ENCODE measurements around the gene APOBEC3F. TPM values are rescaled to one million over a fixed set of nuclear protein-coding genes. Genes with fewer than 3 reads are reported as not detected.

The APOBEC3F gene
- total and polyA plus RNA-seq, 2 of the 13 experiments (the other 11 are each of a cell fraction or from before 2014, with no cell fraction given): 2.9 to 3.7 TPM

- peak overlapping the region; percentile 78 for H3K4me2 ChIP-seq (ENCODE audit: low read depth, low read length)
- no peak for FAIRE-seq
- peak overlapping the region; percentile 71 to 79 (median 76); a peak in 3 of 6 replicates for H3K4me3 ChIP-seq (replicated peaks in 1 of 3; ENCODE audit: insufficient read depth in 1 of 3, low read depth in 2 of 3, low read length in 3 of 3)
- no peaks in the 10 kb centered on the region for H3K9me3 ChIP-seq (ENCODE audit: low read length)
- no peak overlapping the region for H3K27ac ChIP-seq (ENCODE audit: extremely low read length, insufficient read depth, low read length)
- in situ Hi-C loops (cut with HindIII; ENCODE audit: extremely low pct_ligation_motif_present, low pct_unique_long_range_greater_than_20kb): no loop called here
- H2AFZ ChIP-seq (ENCODE audit: low read length): no peak overlapping the region
- H3K9ac ChIP-seq (ENCODE audit: insufficient read depth, low read depth, low read length): no peak overlapping the region
- no peaks in the 10 kb centered on the region for H4K20me1 ChIP-seq (ENCODE audit: insufficient read depth, low read length)
- H3K4me1 ChIP-seq (ENCODE audit: insufficient read depth, low read length): peaks cover 33% of the 10 kb centered on the region
- no peaks in the 10 kb centered on the region for H3K36me3 ChIP-seq (replicated peaks in 1 of 2; ENCODE audit: control insufficient read depth in 1 of 2, insufficient read depth in 2 of 2, low read length in 2 of 2)
- intact Hi-C loops (cut with micrococcal nuclease; ENCODE audit: unreplicated experiment): no loop called here
- ATAC-seq: no peak
- H3K27me3 ChIP-seq (ENCODE audit: control insufficient read depth in 1 of 2, insufficient read depth in 2 of 2, low read length in 2 of 2): no peaks in the 10 kb centered on the region
- ChIA-PET POLR2A (no interaction called here), CTCF (ENCODE audit: low intra/inter-chr PET ratio, low total read pairs) (no interaction called here)
- BruUV-seq (replicated peaks): no TSS peak
- peaks cover 2% of the 10 kb centered on the region for H3K79me2 ChIP-seq (ENCODE audit: insufficient read depth, low read length)
- WGBS (ENCODE audit: low lambda C conversion rate): 60% methylated on average over 18 of the region's 19 CpGs
- DNase-seq (ENCODE audit: low spot score): no peak
- no peak for TF ChIP-seq ZNF569 (CRISPR knock-in tag; IDR thresholded peaks at IDR 0.05; ENCODE audit: borderline replicate concordance)
- no peak for TF ChIP-seq ZNF276 (CRISPR knock-in tag; IDR thresholded peaks at IDR 0.05; ENCODE audit: low read depth)
- peak; percentile 77 for TF ChIP-seq ZNF460 (CRISPR knock-in tag; IDR thresholded peaks at IDR 0.05; ENCODE audit: borderline replicate concordance)
- no peak for TF ChIP-seq ZNF451 (CRISPR knock-in tag; IDR thresholded peaks at IDR 0.05)
- TF ChIP-seq HNF1B (CRISPR knock-in tag; IDR thresholded peaks at IDR 0.05): 0 out of 2 replicates have a peak, but pooled peaks have one; percentile 3
Measured at GRCh38 chr22:39039306-39040126, 1.1 kb upstream of the APOBEC3F start.
